Liver (tissue), 3 donors: Measurements from ENCODE around the gene ODAD3.

ENCODE experiments used
- ATF3 ChIP-seq: IDR thresholded peaks from 2 replicates; pipeline ENCODE4 v1.6.1; 2016; ENCODE audit warnings: antibody characterized with exemption
- FOXA1 ChIP-seq: IDR thresholded peaks from 2 replicates; pipeline ENCODE4 v1.6.1; 2016; ENCODE audit warnings: antibody characterized with exemption
- RAD21 ChIP-seq, 2 donors: IDR thresholded peaks; 2 replicates each; pipeline ENCODE4 v1.6.1; 2016; ENCODE audit warnings: antibody characterized with exemption in 2 of 2, mild to moderate bottlenecking in 2 of 2
- SP1 ChIP-seq: IDR thresholded peaks from 2 replicates; pipeline ENCODE4 v1.6.1; 2018; ENCODE audit warnings: antibody characterized with exemption, mild to moderate bottlenecking
- TAF1 ChIP-seq: conservative IDR thresholded peaks from 2 replicates; pipeline ENCODE4 v1.6.1; 2016; ENCODE audit warnings: antibody characterized with exemption, mild to moderate bottlenecking
- YY1 ChIP-seq: IDR thresholded peaks from 2 replicates; pipeline ENCODE4 v1.6.1; 2016; ENCODE audit warnings: antibody characterized with exemption, mild to moderate bottlenecking
- TF ChIP-seq, protein P1 (sequence below): fragments of 150-350 bp; IDR thresholded peaks from 2 replicates; pipeline ENCODE4 v1.5.1; 2017; ENCODE audit warnings: improper control_type of control experiment, low read depth, low read length; ENCODE audit not compliant: missing input control
- TF ChIP-seq, protein P2 (sequence below): IDR thresholded peaks from 2 replicates; pipeline ENCODE4 v1.6.1; 2016; ENCODE audit warnings: antibody characterized with exemption
- donor health status: healthy.
- donor health status: healthy.

DNA sequence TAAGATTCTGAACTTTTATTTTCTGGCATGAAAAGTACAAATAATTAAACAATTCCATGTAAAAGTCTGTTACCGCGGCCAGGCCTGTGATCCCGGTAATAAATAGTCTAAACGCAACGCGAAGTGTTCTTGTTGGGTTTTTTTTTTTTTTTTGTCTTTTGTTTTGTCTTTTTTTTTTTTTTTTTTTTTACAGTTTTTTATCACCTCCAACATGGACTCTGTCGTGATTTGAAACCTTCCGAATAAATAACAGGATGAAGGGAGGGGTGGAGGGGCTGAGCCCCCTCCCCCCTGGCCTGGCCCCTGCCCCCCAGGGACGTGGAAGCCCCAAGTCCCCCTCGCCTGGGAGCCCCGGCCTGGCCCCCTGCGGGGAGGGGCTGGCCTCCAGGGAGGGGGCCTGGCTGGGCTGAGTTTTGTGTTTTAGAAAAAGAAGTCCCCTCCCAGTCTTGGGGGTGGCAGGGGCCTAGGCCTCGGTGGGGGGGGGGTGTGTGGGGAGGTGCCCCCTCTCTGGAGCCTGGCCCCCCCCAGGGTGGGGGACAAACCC is 16.5 kb upstream of the ODAD3 start:
- TF ChIP-seq TAF1 = no peak
- TF ChIP-seq, protein P1, sequence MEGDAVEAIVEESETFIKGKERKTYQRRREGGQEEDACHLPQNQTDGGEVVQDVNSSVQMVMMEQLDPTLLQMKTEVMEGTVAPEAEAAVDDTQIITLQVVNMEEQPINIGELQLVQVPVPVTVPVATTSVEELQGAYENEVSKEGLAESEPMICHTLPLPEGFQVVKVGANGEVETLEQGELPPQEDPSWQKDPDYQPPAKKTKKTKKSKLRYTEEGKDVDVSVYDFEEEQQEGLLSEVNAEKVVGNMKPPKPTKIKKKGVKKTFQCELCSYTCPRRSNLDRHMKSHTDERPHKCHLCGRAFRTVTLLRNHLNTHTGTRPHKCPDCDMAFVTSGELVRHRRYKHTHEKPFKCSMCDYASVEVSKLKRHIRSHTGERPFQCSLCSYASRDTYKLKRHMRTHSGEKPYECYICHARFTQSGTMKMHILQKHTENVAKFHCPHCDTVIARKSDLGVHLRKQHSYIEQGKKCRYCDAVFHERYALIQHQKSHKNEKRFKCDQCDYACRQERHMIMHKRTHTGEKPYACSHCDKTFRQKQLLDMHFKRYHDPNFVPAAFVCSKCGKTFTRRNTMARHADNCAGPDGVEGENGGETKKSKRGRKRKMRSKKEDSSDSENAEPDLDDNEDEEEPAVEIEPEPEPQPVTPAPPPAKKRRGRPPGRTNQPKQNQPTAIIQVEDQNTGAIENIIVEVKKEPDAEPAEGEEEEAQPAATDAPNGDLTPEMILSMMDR = no peak
- TF ChIP-seq, protein P2, sequence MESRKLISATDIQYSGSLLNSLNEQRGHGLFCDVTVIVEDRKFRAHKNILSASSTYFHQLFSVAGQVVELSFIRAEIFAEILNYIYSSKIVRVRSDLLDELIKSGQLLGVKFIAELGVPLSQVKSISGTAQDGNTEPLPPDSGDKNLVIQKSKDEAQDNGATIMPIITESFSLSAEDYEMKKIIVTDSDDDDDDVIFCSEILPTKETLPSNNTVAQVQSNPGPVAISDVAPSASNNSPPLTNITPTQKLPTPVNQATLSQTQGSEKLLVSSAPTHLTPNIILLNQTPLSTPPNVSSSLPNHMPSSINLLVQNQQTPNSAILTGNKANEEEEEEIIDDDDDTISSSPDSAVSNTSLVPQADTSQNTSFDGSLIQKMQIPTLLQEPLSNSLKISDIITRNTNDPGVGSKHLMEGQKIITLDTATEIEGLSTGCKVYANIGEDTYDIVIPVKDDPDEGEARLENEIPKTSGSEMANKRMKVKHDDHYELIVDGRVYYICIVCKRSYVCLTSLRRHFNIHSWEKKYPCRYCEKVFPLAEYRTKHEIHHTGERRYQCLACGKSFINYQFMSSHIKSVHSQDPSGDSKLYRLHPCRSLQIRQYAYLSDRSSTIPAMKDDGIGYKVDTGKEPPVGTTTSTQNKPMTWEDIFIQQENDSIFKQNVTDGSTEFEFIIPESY = no peak
- no peak for TF ChIP-seq RAD21 (IDR thresholded peaks at IDR 0.05)
- no peak for TF ChIP-seq ATF3
- no peak for TF ChIP-seq SP1
- no peak for TF ChIP-seq YY1
- TF ChIP-seq FOXA1 = no peak
